ENCODE measurements around the gene LRRC3B. TPM values are rescaled to one million over a fixed set of nuclear protein-coding genes. Genes with fewer than 3 reads are reported as not detected.

Gene LRRC3B
- total and polyA plus RNA-seq, 2 donors (not counting 3 experiments of a cell fraction or from before 2014, with no cell fraction given) = not detected

GRCh38 chr3:26630669-26631389 is 8.3 kb downstream of the LRRC3B start:
- CTCF ChIA-PET = no interaction called here

More at GRCh38 chr3:26630669-26631389, 8.3 kb downstream of the LRRC3B start:
- no peak for DNase-seq (ENCODE audit: low read depth, low spot score)
- H3K27ac ChIP-seq (ENCODE audit: insufficient read depth, low read depth, low read length) = no peak overlapping the region
- no peaks in the 10 kb centered on the region for H4K20me1 ChIP-seq (replicated peaks; ENCODE audit: control insufficient read depth, extremely low read depth, insufficient read depth, low read length)
- no peak overlapping the region for H3K9ac ChIP-seq (replicated peaks; ENCODE audit: extremely low read depth, insufficient read depth, low read length)
- H3K4me1 ChIP-seq (ENCODE audit: control insufficient read depth, extremely low read depth, insufficient read depth, low read length) = no peaks in the 10 kb centered on the region
- H3K36me3 ChIP-seq (ENCODE audit: control insufficient read depth in 2 of 2, extremely low read depth in 1 of 2, insufficient read depth in 2 of 2, low read length in 2 of 2) = no peaks in the 10 kb centered on the region
- H2AFZ ChIP-seq (ENCODE audit: low read depth, low read length) = no peak overlapping the region
- H3K9me1 ChIP-seq (replicated peaks; ENCODE audit: control insufficient read depth, extremely low read depth, insufficient read depth, low read length) = no peaks in the 10 kb centered on the region
- no peak for TF ChIP-seq EZH2 (IDR thresholded peaks at IDR 0.05; ENCODE audit: borderline replicate concordance, low read depth, low read length, severe bottlenecking)
- no peak for TF ChIP-seq GATA2 (IDR thresholded peaks at IDR 0.05; ENCODE audit: insufficient read depth, insufficient read length, low read depth, low read length)
- TF ChIP-seq MYC (IDR thresholded peaks at IDR 0.05; ENCODE audit: low read depth, low read length) = no peak
- no peak for TF ChIP-seq JUN (IDR thresholded peaks at IDR 0.05; ENCODE audit: borderline replicate concordance, insufficient read depth, insufficient read length, low read depth)
- no peak for TF ChIP-seq POLR2AphosphoS5 (IDR thresholded peaks at IDR 0.05; ENCODE audit: insufficient read depth, low read depth, low read length)
- no peak for TF ChIP-seq POLR2A (IDR thresholded peaks at IDR 0.05; ENCODE audit: low read depth, low read length)
- TF ChIP-seq, protein P1, sequence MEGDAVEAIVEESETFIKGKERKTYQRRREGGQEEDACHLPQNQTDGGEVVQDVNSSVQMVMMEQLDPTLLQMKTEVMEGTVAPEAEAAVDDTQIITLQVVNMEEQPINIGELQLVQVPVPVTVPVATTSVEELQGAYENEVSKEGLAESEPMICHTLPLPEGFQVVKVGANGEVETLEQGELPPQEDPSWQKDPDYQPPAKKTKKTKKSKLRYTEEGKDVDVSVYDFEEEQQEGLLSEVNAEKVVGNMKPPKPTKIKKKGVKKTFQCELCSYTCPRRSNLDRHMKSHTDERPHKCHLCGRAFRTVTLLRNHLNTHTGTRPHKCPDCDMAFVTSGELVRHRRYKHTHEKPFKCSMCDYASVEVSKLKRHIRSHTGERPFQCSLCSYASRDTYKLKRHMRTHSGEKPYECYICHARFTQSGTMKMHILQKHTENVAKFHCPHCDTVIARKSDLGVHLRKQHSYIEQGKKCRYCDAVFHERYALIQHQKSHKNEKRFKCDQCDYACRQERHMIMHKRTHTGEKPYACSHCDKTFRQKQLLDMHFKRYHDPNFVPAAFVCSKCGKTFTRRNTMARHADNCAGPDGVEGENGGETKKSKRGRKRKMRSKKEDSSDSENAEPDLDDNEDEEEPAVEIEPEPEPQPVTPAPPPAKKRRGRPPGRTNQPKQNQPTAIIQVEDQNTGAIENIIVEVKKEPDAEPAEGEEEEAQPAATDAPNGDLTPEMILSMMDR (IDR thresholded peaks at IDR 0.05; ENCODE audit: extremely low read depth in 1 of 2, insufficient read depth in 1 of 2, low read depth in 1 of 2, low read length in 2 of 2) = no peak
- no peak for TF ChIP-seq FOS (IDR thresholded peaks at IDR 0.05; ENCODE audit: borderline replicate concordance, insufficient read depth, low read length)
- no peak for TF ChIP-seq MAX (IDR thresholded peaks at IDR 0.05; ENCODE audit: insufficient read depth, insufficient read length)
- H3K9me3 ChIP-seq (replicated peaks; ENCODE audit: control insufficient read depth, insufficient read depth, low read length) = no peaks in the 10 kb centered on the region
- dilution Hi-C loops (cut with MboI; ENCODE audit: extremely low pct_ligation_motif_present, low sequenced_read_pairs) (no loop called here), intact Hi-C loops (cut with micrococcal nuclease) (no loop called here)
- no peak for FAIRE-seq
- H3K4me3 ChIP-seq (replicated peaks in 1 of 3; ENCODE audit: insufficient read depth in 1 of 3, low read depth in 1 of 3, low read length in 3 of 3) = no peak overlapping the region
- BruUV-seq (replicated peaks) = no TSS peak
- no peaks in the 10 kb centered on the region for H3K79me2 ChIP-seq (ENCODE audit: control insufficient read depth, insufficient read depth, low read length)
- POLR2A ChIA-PET = no interaction called here
- H3K4me2 ChIP-seq (ENCODE audit: insufficient read depth, low read length) = no peak overlapping the region
- H3K27me3 ChIP-seq (ENCODE audit: control insufficient read depth in 2 of 2, insufficient read depth in 2 of 2, low read length in 2 of 2) = no peaks in the 10 kb centered on the region

Data from endothelial cell of umbilical vein (primary cell).